Testis (tissue), 3 donors: ENCODE data around the gene LTBP1. TPM values are rescaled to one million over a fixed set of nuclear protein-coding genes. Genes with fewer than 3 reads are reported as not detected.

Experiments used
- DNase-seq: peaks from one replicate; pipeline ENCODE4 v3.0.0-alpha.2; 2019
- H3K27ac ChIP-seq, 2 donors: fragments of 200-600 bp; sonication (generic); one replicate each; pipeline ENCODE4 v1.5.1; 2019
- H3K27me3 ChIP-seq: fragments of 200-600 bp; sonication (generic); one replicate; pipeline ENCODE4 v1.5.1; 2019
- H3K36me3 ChIP-seq: fragments of 200-600 bp; sonication (generic); one replicate; pipeline ENCODE4 v1.5.1; 2017; ENCODE audit warnings: low read depth; ENCODE audit errors: missing control alignments
- H3K4me1 ChIP-seq: fragments of 200-600 bp; sonication (generic); one replicate; pipeline ENCODE4 v1.5.1; 2019
- H3K4me3 ChIP-seq, 2 donors: fragments of 200-600 bp; sonication (generic); one replicate each; pipeline ENCODE4 v1.5.1; 2017 to 2019
- H3K9me3 ChIP-seq: fragments of 200-600 bp; sonication (generic); one replicate; pipeline ENCODE4 v1.5.1; 2017
- POLR2A ChIP-seq: fragments of 450-650 bp; IDR thresholded peaks from one replicate; pipeline ENCODE4 v1.6.1; 2017; ENCODE audit warnings: antibody characterized with exemption, mild to moderate bottlenecking, moderate library complexity
- WGBS, 2 donors: methylation state at CpG; one replicate each; pipeline ENCODE4 v1.1.5; 2018; 5-methylcytosine and 5-hydroxymethylcytosine counted together
- intact Hi-C: fragments of 100-400 bp; cut with DNase I; formaldehyde crosslinking; loops from one replicate; pipeline ENCODE4 v1.15.1; 2023; ENCODE audit warnings: low total_unique reads
- polyA plus RNA-seq: library from polyadenylated mRNA; stranded (reverse); fragments of 350-450 nt; fragmentation: Illumina TruSeq; extraction: RNeasy Lipid Tissue Mini Kit (QIAGEN cat#74804); gene quantifications from one replicate; pipeline ENCODE4 v1.2.3, GENCODE V29; 2014; ENCODE audit warnings: low read depth, low replicate concordance; ENCODE audit not compliant: insufficient read depth
- total RNA-seq, 2 donors: library from RNA; depleted of rRNA; stranded (reverse); fragments of >200 nt; gene quantifications; one replicate each; pipeline ENCODE4 v1.2.3, GENCODE V29; 2016
- TF ChIP-seq, protein P1 (sequence below), 3 experiments: fragments of 450-650 bp in 2 of 3; fragments of 200-600 bp in 1 of 3; sonication (generic) in 1 of 3; IDR thresholded peaks; one replicate each; pipeline ENCODE4 v1.5.1; 2016 to 2019; ENCODE audit warnings: antibody characterized with exemption in 3 of 3, mild to moderate bottlenecking in 2 of 3, moderate library complexity in 1 of 3

The LTBP1 gene
- total and polyA plus RNA-seq, 3 donors from 2014 or later: 39.6 to 51.5 (median 44.0) TPM

DNA sequence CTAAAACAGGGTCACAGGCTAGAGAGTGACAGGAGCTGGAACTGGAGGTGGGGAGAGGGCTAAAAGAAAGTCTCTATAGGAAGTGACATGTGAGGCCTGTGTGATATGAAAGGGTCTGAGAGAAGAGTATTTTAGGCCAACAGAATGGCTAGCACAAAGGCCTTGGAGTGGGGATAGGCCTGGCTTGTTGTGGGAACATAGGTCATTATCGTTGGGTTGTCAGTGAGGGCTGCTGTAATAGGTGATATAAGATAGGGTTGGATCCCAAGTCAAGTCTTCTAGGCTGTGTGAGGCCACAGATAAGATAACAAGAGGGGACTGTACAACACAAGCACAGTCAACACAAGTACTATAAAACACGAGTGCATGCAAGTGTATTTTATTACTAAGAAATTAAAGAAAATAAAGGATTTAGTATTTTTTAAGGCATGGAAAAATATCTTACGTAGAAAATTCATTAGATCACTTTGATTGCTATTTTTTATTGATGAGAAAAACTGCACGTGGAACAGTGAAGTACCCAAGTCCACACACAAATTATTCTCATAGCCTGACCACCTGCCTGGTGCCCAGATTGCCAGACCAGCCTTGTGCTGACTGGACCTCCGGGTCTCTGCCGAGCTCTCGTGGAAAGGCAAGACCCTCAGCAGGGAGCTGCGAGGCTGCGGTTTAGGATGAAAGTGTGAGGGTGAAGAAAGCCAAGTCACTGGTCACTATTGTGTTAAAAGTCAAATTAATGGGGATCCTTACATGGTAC, 14.1 kb downstream of the LTBP1 start:
- Histone ChIP-seq H3K4me1 (no peaks in the 10 kb centered on the region), H3K27me3 (no peaks in the 10 kb centered on the region), H3K36me3 (no peaks in the 10 kb centered on the region), H3K4me3 (no peak overlapping the region), H3K9me3 (no peaks in the 10 kb centered on the region), H3K27ac (no peak overlapping the region)
- DNase-seq: no peak
- no peak for TF ChIP-seq POLR2A
- TF ChIP-seq, protein P1, sequence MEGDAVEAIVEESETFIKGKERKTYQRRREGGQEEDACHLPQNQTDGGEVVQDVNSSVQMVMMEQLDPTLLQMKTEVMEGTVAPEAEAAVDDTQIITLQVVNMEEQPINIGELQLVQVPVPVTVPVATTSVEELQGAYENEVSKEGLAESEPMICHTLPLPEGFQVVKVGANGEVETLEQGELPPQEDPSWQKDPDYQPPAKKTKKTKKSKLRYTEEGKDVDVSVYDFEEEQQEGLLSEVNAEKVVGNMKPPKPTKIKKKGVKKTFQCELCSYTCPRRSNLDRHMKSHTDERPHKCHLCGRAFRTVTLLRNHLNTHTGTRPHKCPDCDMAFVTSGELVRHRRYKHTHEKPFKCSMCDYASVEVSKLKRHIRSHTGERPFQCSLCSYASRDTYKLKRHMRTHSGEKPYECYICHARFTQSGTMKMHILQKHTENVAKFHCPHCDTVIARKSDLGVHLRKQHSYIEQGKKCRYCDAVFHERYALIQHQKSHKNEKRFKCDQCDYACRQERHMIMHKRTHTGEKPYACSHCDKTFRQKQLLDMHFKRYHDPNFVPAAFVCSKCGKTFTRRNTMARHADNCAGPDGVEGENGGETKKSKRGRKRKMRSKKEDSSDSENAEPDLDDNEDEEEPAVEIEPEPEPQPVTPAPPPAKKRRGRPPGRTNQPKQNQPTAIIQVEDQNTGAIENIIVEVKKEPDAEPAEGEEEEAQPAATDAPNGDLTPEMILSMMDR (IDR thresholded peaks at IDR 0.05): no peak
- WGBS, 2 donors: 92% methylated on average over 9 of the region's 9 CpGs
- intact Hi-C loops: no loop called here

DNA sequence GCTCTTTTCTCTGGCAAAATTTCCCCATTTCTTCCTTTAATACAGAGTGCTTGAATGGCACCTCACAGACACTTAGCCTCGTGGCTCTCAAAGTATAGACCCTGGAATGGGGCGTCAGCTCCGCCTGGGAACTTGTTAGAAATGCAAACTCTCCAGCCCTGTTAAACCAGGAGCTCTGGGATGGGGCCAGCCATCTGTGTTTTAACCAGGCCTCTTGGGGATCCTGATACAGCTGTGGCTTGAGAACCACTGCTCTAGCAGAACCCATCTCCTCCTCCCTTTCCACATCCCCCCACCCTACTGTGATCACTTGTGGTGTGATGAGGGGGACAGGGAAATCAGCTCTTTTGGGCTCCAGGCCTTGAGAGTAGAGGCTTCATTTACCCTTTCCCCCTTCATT, 15.9 kb downstream of the LTBP1 start:
- Histone ChIP-seq H3K4me3 (no peak overlapping the region), H3K9me3 (no peaks in the 10 kb centered on the region), H3K27me3 (no peaks in the 10 kb centered on the region), H3K4me1 (no peaks in the 10 kb centered on the region), H3K36me3 (no peaks in the 10 kb centered on the region), H3K27ac (no peak overlapping the region)
- intact Hi-C loops: no loop called here
- WGBS, 2 donors: 86 to 88% methylated on average over 3 of the region's 3 CpGs
- DNase-seq: no peak
- no peak for TF ChIP-seq POLR2A
- TF ChIP-seq, protein P1 (IDR thresholded peaks at IDR 0.05): no peak

DNA sequence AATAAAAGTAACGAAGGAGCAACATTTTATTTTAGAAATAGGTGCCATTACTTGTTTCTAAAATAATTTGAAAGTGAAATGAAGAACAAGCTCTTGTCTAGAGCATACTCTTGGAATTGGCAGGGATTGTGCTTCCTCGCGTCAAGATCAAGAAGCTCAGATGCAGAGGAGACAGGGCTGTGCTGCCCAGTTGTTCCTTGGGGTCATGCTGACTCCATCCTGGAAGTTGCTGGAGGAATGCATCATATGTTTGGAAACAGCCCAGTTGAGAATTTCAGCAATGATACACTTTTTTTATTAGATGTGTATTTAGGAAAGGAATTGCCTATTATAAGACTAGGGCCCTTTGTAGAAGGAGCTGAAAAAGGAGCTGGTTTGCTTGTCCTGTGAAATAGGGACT, 17.2 kb downstream of the LTBP1 start:
- no peaks in the 10 kb centered on the region for H3K36me3 ChIP-seq
- 65 to 80% methylated on average over 3 of the region's 3 CpGs for WGBS, 2 donors
- H3K27ac ChIP-seq: no peak overlapping the region
- no peaks in the 10 kb centered on the region for H3K27me3 ChIP-seq
- no peak for DNase-seq
- no peaks in the 10 kb centered on the region for H3K4me1 ChIP-seq
- intact Hi-C loops: no loop called here
- H3K4me3 ChIP-seq: no peak overlapping the region
- TF ChIP-seq, protein P1 (IDR thresholded peaks at IDR 0.05): no peak
- no peak for TF ChIP-seq POLR2A
- no peaks in the 10 kb centered on the region for H3K9me3 ChIP-seq

DNA sequence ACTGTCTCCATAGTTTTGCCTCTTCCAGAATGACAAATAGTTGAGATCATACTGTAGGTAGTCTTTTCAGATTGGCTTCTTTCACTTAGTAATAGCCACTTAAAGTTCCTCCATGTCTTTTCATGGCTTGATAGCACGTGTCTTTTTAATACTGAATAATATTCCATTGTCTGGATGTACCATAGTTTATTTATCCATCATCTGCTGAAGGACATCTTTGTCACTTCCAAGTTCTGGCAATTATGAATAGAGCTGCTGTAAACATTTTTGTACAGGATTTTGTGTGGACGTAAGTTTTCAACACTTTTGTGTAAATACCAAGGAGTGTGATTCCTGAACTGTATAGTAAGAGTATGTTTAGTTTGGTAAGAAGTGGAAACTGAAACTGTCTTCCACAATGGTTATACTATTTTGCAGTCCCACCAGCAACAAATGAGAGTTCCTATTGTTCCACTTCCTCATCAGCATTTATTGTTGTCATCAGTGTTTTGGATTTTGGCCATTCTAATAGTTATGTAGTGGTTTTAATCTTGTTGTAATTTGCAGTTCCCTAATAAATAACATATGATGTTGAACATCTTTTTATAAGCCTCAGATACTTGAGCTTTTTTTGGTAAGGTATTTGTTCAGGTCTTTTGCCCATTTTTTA, 18.9 kb downstream of the LTBP1 start:
- Histone ChIP-seq H3K9me3 (no peaks in the 10 kb centered on the region), H3K4me3 (no peak overlapping the region), H3K27ac (no peak overlapping the region), H3K27me3 (no peaks in the 10 kb centered on the region), H3K36me3 (no peaks in the 10 kb centered on the region), H3K4me1 (no peaks in the 10 kb centered on the region)
- 61 to 86% methylated on average over 2 of the region's 2 CpGs for WGBS, 2 donors
- intact Hi-C loops: no loop called here
- DNase-seq: no peak
- no peak for TF ChIP-seq POLR2A
- TF ChIP-seq, protein P1 (IDR thresholded peaks at IDR 0.05): no peak
